Memory B cell (primary cell): ENCODE data around the gene HMGXB3.
A peak's percentile ranks its signal among the peaks of the same experiment; 100 is the strongest.
"Not testable (repeated sequence)": the region's sequence is repeated elsewhere in the genome, so short reads cannot be mapped to it uniquely, and the experiment has no call there.

Experiments used
- ATAC-seq: fragments of 150-1000 bp; cut with Tn5 transposase; 2 replicates; pipeline ENCODE4 v1.10.0; 2021; ENCODE audit warnings: low read depth, mild to moderate bottlenecking, moderate library complexity
- DNase-seq, 2 donors: peaks; one replicate each; pipeline ENCODE4 v3.0.0; 2022; ENCODE audit warnings: low spot score in 2 of 2
- H3K27ac Mint-ChIP-seq: one replicate; pipeline ENCODE4 v1.8.0; 2022; ENCODE audit warnings: mild to moderate bottlenecking, moderate library complexity, mixed read lengths
- H3K27me3 Mint-ChIP-seq: one replicate; pipeline ENCODE4 v1.8.0; 2022; ENCODE audit warnings: mixed read lengths
- H3K36me3 Mint-ChIP-seq: one replicate; pipeline ENCODE4 v1.8.0; 2022; ENCODE audit warnings: mild to moderate bottlenecking, mixed read lengths
- H3K4me1 Mint-ChIP-seq: one replicate; pipeline ENCODE4 v1.8.0; 2022; ENCODE audit warnings: mixed read lengths
- H3K4me3 Mint-ChIP-seq: one replicate; pipeline ENCODE4 v1.8.0; 2022; ENCODE audit warnings: mild to moderate bottlenecking, moderate library complexity, mixed read lengths
- H3K9me3 Mint-ChIP-seq: one replicate; pipeline ENCODE4 v1.8.0; 2022; ENCODE audit warnings: mixed read lengths

The HMGXB3 gene

GRCh38 chr5:150080696-150081435 lies 80.3 kb downstream of the HMGXB3 start:
- Mint-ChIP-seq H3K9me3 (no peaks in the 10 kb centered on the region), H3K27ac (no peak overlapping the region), H3K4me3 (no peak overlapping the region), H3K27me3 (peaks cover 5% of the 10 kb centered on the region), H3K4me1 (peaks cover 17% of the 10 kb centered on the region), H3K36me3 (no peaks in the 10 kb centered on the region)
- no peak for ATAC-seq
- DNase-seq = no peak

DNA sequence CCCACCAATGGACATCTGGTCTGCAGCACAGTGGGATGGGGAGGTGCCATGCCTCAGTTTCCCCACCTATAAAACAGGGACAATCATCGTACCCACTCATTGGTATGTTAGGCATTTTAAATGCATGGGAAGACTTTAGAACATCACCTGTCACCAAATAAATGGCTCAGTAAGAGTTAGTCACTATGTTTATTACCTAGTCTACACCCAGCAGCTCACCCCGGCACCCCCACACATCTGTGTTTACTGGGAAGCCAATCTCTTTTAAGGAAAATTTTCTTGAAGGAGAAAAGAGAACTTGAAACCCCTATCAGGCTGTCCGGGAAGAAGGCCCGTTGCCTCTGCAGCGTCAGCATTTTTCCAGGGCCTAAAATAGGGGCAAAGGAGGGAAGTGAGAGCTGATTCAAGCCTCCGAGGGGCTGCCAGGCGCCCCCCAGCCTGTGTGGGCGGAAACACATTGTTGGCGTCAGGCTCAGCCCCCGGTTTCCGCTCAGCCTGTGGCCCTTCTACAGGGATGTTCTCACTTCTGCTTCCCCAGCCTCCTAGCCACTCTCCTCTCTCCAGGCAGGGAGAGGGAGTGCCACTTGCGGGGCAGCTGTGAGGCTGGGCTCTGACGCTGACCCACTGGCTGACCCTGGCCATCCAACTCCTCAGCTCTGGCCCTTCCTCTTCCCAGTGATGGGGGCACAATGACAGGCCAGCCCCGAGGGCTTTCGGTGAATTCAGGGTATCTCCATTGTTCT lies 81.2 kb downstream of the HMGXB3 start:
- no peak overlapping the region for H3K4me3 Mint-ChIP-seq
- peak overlapping the region; percentile 46 for H3K27ac Mint-ChIP-seq
- H3K9me3 Mint-ChIP-seq = no peaks in the 10 kb centered on the region
- peaks cover 5% of the 10 kb centered on the region for H3K27me3 Mint-ChIP-seq
- peak; percentile 92 for ATAC-seq
- peaks cover 17% of the 10 kb centered on the region for H3K4me1 Mint-ChIP-seq
- H3K36me3 Mint-ChIP-seq = no peaks in the 10 kb centered on the region
- DNase-seq = peak; percentile 20 to 27

DNA sequence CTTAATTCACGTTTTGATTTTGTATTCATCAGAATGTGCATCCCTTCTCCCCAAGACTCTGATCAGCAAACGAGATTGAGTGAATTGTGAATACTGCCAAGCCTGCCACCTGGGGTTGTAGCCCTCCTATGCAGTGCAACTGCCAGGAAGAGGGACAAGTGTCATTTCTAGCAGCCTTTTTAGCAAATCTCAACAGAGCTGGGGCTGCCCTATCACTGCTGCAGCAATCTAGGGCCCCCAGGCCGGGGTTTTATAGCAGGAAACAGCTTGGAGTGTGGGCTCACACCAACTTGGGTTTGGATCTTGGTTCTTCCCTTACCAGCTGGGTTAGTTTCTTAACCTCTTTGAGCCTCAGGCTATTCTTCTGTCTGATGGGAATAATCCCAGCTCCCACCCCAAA lies 81.8 kb downstream of the HMGXB3 start:
- H3K27ac Mint-ChIP-seq = peak overlapping the region; percentile 46
- no peak for ATAC-seq
- H3K27me3 Mint-ChIP-seq = peaks cover 5% of the 10 kb centered on the region
- no peaks in the 10 kb centered on the region for H3K9me3 Mint-ChIP-seq
- H3K4me1 Mint-ChIP-seq = peaks cover 17% of the 10 kb centered on the region
- no peak for DNase-seq
- H3K36me3 Mint-ChIP-seq = no peaks in the 10 kb centered on the region
- H3K4me3 Mint-ChIP-seq = no peak overlapping the region

- no peak overlapping the region for H3K27ac Mint-ChIP-seq
- no peak overlapping the region for H3K4me3 Mint-ChIP-seq
- ATAC-seq (no peak), DNase-seq (no peak)
- peaks cover 17% of the 10 kb centered on the region for H3K4me1 Mint-ChIP-seq
- no peaks in the 10 kb centered on the region for H3K9me3 Mint-ChIP-seq
- peaks cover 5% of the 10 kb centered on the region for H3K27me3 Mint-ChIP-seq
- no peaks in the 10 kb centered on the region for H3K36me3 Mint-ChIP-seq
These were observed 82.3 kb downstream of the HMGXB3 start for GRCh38 chr5:150082889-150083288.

DNA sequence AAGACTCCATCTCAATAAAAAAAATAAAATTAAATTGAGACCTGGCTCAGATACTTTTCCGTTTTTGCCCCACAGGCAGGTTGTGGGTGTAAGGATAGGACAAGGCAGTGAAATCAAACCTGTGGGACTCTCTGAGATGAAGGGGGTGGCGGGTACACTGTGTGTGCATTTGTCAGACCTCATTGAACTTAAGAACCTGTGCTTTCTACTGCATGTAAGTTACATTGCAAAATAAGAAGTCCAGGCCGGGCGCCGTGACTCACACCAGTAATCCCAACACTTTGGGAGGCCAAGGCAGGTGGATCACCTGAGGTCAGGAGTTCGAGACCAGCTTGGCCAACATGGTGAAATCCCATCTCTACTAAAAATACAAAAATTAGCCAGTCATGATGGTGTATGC lies 84.2 kb downstream of the HMGXB3 start:
- ATAC-seq, H3K27ac Mint-ChIP-seq, DNase-seq, H3K36me3 Mint-ChIP-seq, H3K4me3 Mint-ChIP-seq, H3K27me3 Mint-ChIP-seq, H3K9me3 Mint-ChIP-seq: not testable (repeated sequence)
- H3K4me1 Mint-ChIP-seq = peaks cover 19% of the 10 kb centered on the region

GRCh38 chr5:150085191-150085912 lies 84.8 kb downstream of the HMGXB3 start:
- Mint-ChIP-seq H3K4me1 (peaks cover 19% of the 10 kb centered on the region), H3K27me3 (peaks cover 6% of the 10 kb centered on the region), H3K36me3 (no peaks in the 10 kb centered on the region), H3K4me3 (no peak overlapping the region), H3K27ac (no peak overlapping the region), H3K9me3 (no peaks in the 10 kb centered on the region)
- no peak for DNase-seq
- no peak for ATAC-seq

GRCh38 chr5:150085950-150086715 lies 85.6 kb downstream of the HMGXB3 start, which contains the start of gene CSF1R:
Gene CSF1R (minus strand): TSS chr5:150086554. CDS start chr5:150086427, 127 bp downstream.
- Mint-ChIP-seq H3K36me3 (no peaks in the 10 kb centered on the region), H3K4me1 (peaks cover 19% of the 10 kb centered on the region), H3K9me3 (no peaks in the 10 kb centered on the region), H3K27me3 (peaks cover 8% of the 10 kb centered on the region), H3K4me3 (no peak within 1 kb of the TSS), H3K27ac (no peak within 1 kb of the TSS)
- ATAC-seq (no peak), DNase-seq (no peak)

- H3K27ac Mint-ChIP-seq = no peak overlapping the region
- H3K27me3 Mint-ChIP-seq = peaks cover 13% of the 10 kb centered on the region
- DNase-seq (no peak), ATAC-seq (no peak)
- no peaks in the 10 kb centered on the region for H3K36me3 Mint-ChIP-seq
- no peak overlapping the region for H3K4me3 Mint-ChIP-seq
- no peaks in the 10 kb centered on the region for H3K9me3 Mint-ChIP-seq
- peaks cover 4% of the 10 kb centered on the region for H3K4me1 Mint-ChIP-seq
These were observed 91.7 kb downstream of the HMGXB3 start for GRCh38 chr5:150092159-150092787.

DNA sequence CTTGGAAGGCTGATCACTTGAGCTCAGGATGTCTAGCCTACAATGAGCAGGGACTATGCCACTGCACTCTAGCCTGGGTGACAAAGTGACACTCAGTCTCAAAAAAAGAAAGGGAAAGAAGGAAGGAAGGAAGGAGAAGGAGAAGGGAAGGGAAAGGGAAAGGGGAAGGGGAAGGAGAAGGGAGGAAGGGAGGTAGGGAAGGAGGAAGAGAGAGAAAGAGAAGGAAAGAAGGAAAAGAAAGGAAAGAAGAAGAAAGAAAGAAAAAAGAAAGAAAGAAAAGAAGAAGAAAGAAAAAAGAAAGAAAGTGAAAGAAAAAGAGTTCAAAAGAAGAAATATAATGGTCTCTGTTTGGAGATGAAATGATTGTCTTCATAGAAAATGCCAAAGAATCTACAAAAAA lies 96.6 kb downstream of the HMGXB3 start:
- ATAC-seq (no peak), DNase-seq (no peak)
- no peaks in the 10 kb centered on the region for H3K9me3 Mint-ChIP-seq
- peaks cover 2% of the 10 kb centered on the region for H3K4me1 Mint-ChIP-seq
- no peak overlapping the region for H3K27ac Mint-ChIP-seq
- H3K27me3 Mint-ChIP-seq = peaks cover 6% of the 10 kb centered on the region
- H3K36me3 Mint-ChIP-seq = no peaks in the 10 kb centered on the region
- H3K4me3 Mint-ChIP-seq = no peak overlapping the region

- H3K4me1 Mint-ChIP-seq = peaks cover 8% of the 10 kb centered on the region
- H3K4me3 Mint-ChIP-seq = no peak overlapping the region
- H3K36me3 Mint-ChIP-seq = no peaks in the 10 kb centered on the region
- ATAC-seq = no peak
- H3K9me3 Mint-ChIP-seq = no peaks in the 10 kb centered on the region
- H3K27ac Mint-ChIP-seq = no peak overlapping the region
- H3K27me3 Mint-ChIP-seq = peaks cover 2% of the 10 kb centered on the region
- DNase-seq = no peak
These were observed 100.5 kb downstream of the HMGXB3 start for GRCh38 chr5:150101023-150101422.
